Measurements from ENCODE around the gene GRAMD1B. TPM values are rescaled to one million over a fixed set of nuclear protein-coding genes. Genes with fewer than 3 reads are reported as not detected.

The GRAMD1B gene
- total RNA-seq, 1 donor from 2014 or later: 15.0 TPM

- ChIA-PET POLR2A (no interaction called here), CTCF (no interaction called here)
- H3K27ac Mint-ChIP-seq: no peak overlapping the region
- no peak for DNase-seq
- H3K9me3 Mint-ChIP-seq: no peaks in the 10 kb centered on the region
- H3K4me3 Mint-ChIP-seq: no peak overlapping the region
- peaks cover 45% of the 10 kb centered on the region for H3K27me3 Mint-ChIP-seq
- intact Hi-C loops (cut with micrococcal nuclease): no loop called here
- TF ChIP-seq CTCF (IDR thresholded peaks at IDR 0.05): no peak
- no peaks in the 10 kb centered on the region for H3K36me3 Mint-ChIP-seq (ENCODE audit: low read depth)
- H3K4me1 Mint-ChIP-seq: peaks cover 13% of the 10 kb centered on the region
- no peak for ATAC-seq (ENCODE audit: low read depth)
Observed at GRCh38 chr11:123650901-123651300, 220.8 kb downstream of the GRAMD1B start.

- Mint-ChIP-seq H3K4me3 (no peak overlapping the region), H3K9me3 (no peaks in the 10 kb centered on the region), H3K36me3 (ENCODE audit: low read depth) (no peaks in the 10 kb centered on the region), H3K27me3 (peaks cover 40% of the 10 kb centered on the region), H3K27ac (no peak overlapping the region), H3K4me1 (peaks cover 13% of the 10 kb centered on the region)
- no peak for ATAC-seq (ENCODE audit: low read depth)
- ChIA-PET POLR2A (no interaction called here), CTCF (no interaction called here)
- TF ChIP-seq CTCF (IDR thresholded peaks at IDR 0.05): no peak
- intact Hi-C loops (cut with micrococcal nuclease): no loop called here
- no peak for DNase-seq
Observed at GRCh38 chr11:123652599-123652998, 222.5 kb downstream of the GRAMD1B start.

- no peak for TF ChIP-seq CTCF (IDR thresholded peaks at IDR 0.05)
- Mint-ChIP-seq H3K4me3 (peak overlapping the region; percentile 73), H3K27me3 (peaks cover 40% of the 10 kb centered on the region), H3K27ac (no peak overlapping the region), H3K36me3 (ENCODE audit: low read depth) (no peaks in the 10 kb centered on the region), H3K9me3 (peaks cover under 1% of the 10 kb centered on the region), H3K4me1 (peaks cover 14% of the 10 kb centered on the region)
- DNase-seq (no peak), ATAC-seq (ENCODE audit: low read depth) (no peak)
- POLR2A ChIA-PET: no interaction called here
- intact Hi-C loops (cut with micrococcal nuclease): no loop called here
- CTCF ChIA-PET: no interaction called here
Observed at GRCh38 chr11:123653483-123653826, 223.4 kb downstream of the GRAMD1B start.

- no peak for TF ChIP-seq CTCF (IDR thresholded peaks at IDR 0.05)
- ChIA-PET CTCF (interaction anchor here (0.8 kb wide), 1 partner anchor 53 kb away, joined by 3 read pairs; no protein-coding TSS in a partner anchor), POLR2A (no interaction called here)
- H3K36me3 Mint-ChIP-seq (ENCODE audit: low read depth): peaks cover 3% of the 10 kb centered on the region
- ATAC-seq (ENCODE audit: low read depth) (peak; percentile 45), DNase-seq (peak; percentile 17)
- peaks cover 6% of the 10 kb centered on the region for H3K9me3 Mint-ChIP-seq
- peaks cover 19% of the 10 kb centered on the region for H3K4me1 Mint-ChIP-seq
- peak overlapping the region; percentile 73 for H3K4me3 Mint-ChIP-seq
- H3K27me3 Mint-ChIP-seq: peaks cover 40% of the 10 kb centered on the region
- intact Hi-C loops (cut with micrococcal nuclease): no loop called here
- H3K27ac Mint-ChIP-seq: no peak overlapping the region
Observed at GRCh38 chr11:123653827-123654565, 223.9 kb downstream of the GRAMD1B start.

- CTCF ChIA-PET: interaction anchor here (0.8 kb wide), 1 partner anchor 52 kb away, joined by 3 read pairs; no protein-coding TSS in a partner anchor
- ATAC-seq (ENCODE audit: low read depth) (peak; percentile 47), DNase-seq (no peak)
Observed at GRCh38 chr11:123654566-123655081, 224.6 kb downstream of the GRAMD1B start, which contains the start of gene SCN3B. TSS of gene SCN3B (minus strand) at chr11:123654624. CDS start at chr11:123653801, 823 bp downstream.

More at GRCh38 chr11:123654566-123655081, 224.6 kb downstream of the GRAMD1B start, which contains the start of gene SCN3B:
- Mint-ChIP-seq H3K4me3 (peak within 1 kb of the TSS; percentile 73), H3K9me3 (peaks cover 9% of the 10 kb centered on the region), H3K36me3 (ENCODE audit: low read depth) (peaks cover 3% of the 10 kb centered on the region), H3K27me3 (peaks cover 40% of the 10 kb centered on the region), H3K4me1 (peaks cover 25% of the 10 kb centered on the region), H3K27ac (no peak within 1 kb of the TSS)
- POLR2A ChIA-PET: no interaction called here
- intact Hi-C loops (cut with micrococcal nuclease): no loop called here
- no peak for TF ChIP-seq CTCF (IDR thresholded peaks at IDR 0.05)

Data from activated B cell treated with CpG ODN at 0.5 μM for 24 hours (primary cell).